Ramos (cell line): ENCODE measurements around the gene SLC2A11.

Experiments used
- in situ Hi-C: fragments of 300-500 bp; cut with MboI; formaldehyde crosslinking; loops from one replicate; pipeline ENCODE4 v1.14.3; 2022; ENCODE audit warnings: low sequenced_read_pairs; ENCODE audit not compliant: unreplicated experiment

Gene SLC2A11

GRCh38 chr22:23831261-23831660, 26.4 kb upstream of the SLC2A11 start:
- in situ Hi-C loops, result no loop called here

GRCh38 chr22:23831781-23832180, 25.9 kb upstream of the SLC2A11 start:
- in situ Hi-C loops, result no loop called here

- in situ Hi-C loops, result no loop called here
These were observed 25.3 kb upstream of the SLC2A11 start for GRCh38 chr22:23832226-23833016.

DNA sequence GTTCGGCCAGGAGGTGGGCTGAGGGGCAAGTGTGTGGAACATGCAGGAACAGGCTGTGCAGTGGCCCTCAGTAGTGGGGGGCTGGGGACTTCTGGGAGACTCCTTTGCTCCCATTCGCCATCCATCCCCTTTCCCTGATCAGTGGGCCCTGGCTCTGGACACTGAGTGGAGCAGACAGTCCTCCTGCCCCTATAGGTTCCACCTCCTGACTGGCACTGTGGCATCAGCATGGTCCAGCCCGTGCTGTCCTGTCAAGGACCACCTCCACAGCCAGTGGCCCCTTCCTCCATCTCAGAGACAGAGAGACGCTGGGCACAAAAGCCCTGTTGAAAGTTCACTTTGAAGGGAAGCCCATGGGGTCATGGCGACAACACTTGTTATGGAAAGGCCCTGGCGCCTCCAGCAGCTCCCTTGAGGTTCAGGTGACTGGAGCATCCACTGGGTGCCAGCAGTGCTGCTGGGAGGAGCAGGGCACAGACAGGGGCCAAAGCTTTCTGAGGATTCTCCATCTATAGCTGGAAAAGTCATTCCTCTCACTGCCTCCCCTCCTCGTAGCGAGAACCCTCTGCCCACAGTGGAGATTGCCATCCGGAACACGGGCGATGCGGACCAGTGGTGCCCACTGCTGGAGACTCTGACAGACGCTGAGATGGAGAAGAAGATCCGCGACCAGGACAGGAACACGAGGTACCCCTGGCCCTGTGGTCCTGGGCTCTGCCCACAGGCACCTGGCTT, 24.5 kb upstream of the SLC2A11 start:
- in situ Hi-C loops, result no loop called here

DNA sequence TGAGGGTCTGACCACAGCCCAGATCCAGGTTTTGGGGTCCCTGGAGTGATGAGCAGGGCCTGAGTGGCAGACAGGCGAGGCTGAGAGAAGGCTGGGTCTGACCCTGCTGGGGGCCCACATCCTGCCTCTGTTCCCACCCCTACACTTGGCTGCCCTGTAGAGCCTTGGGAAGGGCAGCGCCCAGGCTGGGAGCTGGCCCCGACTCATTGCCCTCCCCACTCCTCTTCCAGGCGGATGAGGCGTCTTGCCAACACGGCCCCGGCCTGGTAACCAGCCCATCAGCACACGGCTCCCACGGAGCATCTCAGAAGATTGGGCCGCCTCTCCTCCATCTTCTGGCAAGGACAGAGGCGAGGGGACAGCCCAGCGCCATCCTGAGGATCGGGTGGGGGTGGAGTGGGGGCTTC, 23.8 kb upstream of the SLC2A11 start:
- in situ Hi-C loops, result no loop called here

DNA sequence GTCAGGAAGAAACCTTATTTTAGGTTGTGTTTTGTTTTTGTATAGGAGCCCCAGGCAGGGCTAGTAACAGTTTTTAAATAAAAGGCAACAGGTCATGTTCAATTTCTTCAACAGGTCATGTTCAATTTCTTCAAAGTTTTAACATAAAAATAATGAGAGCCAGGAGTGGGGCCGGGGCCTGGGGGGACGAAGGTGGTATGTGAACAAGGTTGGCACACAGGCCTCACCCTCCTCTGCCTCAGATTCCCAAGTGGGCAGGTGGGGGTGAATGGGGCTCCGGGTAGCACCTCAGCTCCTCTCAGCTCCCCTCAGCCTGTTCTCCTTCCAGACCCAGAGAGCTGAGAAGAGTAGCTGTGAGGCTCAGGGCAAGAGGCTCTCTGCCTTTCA, 23.3 kb upstream of the SLC2A11 start:
- in situ Hi-C loops, result no loop called here

- in situ Hi-C loops, result no loop called here
These were observed 22.7 kb upstream of the SLC2A11 start for GRCh38 chr22:23834793-23835483.

- in situ Hi-C loops, result no loop called here
These were observed 22.1 kb upstream of the SLC2A11 start for GRCh38 chr22:23835484-23836144.

DNA sequence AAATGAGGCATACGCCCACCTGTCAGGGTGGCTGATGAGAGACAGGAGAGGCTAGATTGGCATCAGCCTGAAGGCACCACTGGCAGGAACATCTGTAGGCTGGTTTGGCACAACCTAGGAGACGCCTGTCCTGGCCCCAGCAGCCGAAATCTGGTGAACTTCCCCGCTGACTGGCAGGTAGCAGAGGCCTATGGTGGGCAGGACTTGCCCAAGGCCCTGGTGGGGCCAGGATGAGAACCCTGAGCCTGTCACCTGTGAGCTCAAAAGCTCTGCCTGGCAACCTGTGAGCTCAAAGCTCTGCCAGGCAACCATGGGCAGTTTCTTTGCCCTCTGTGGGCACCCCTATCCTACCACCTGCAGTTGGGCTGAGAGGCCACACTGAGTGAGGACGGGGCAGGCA, 21.4 kb upstream of the SLC2A11 start:
- in situ Hi-C loops, result no loop called here

DNA sequence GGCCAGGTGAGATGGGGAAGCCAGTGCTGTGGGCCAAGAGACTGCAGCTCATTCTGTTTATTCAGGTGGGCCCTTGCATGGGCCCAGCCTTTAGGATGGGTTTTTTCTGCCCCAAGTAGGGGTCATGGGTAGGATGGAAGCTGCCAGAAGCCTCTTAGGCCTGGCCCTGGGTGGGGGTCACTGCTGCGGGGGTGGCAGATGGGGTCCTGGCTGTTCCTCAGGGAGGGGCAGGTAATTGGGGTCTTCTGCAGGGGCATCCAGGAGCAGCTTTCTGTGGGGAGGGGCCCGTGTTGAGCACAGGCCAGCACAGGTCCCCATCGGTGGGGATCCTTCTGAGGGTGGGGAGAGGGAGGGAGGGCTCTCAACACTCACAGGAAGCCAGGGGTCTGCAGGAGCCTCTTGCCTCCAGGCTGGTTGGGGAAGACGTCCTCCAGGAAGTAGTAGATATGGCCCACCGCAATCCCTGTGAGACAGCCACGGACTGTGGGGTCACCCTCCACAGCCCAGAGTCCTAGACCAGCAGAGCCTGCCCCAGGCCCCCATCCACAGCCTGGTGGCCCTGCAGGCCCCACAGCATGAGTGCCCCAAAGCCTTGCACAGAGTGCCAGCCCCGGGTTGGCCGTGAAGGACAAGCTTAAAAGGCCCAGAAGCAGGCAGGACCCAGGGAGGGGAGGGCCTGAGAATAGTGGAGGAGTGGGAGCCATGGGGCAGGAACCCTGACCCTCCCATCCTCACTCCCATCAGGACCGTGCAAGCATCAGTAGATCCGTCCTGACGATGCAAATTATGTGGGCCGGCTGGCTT, 20.8 kb upstream of the SLC2A11 start:
- in situ Hi-C loops, result no loop called here

DNA sequence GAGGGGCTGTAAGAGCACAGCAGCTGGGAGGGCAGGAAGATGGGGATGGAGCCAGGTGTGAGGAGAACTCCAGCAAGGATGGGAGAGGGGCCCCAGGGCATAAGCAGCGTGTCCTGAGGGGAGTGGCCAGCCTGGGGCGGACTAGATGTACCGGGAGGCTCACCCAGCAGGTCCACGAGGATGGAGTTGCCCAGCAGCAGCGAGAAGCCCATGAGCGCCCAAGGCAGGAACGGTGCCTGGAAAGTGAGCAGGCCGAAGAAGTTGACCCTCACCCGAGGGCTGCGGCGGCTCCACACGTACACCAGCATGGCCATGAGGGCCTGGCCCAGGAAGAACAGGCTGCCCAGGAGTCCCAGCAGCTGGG, 20.2 kb upstream of the SLC2A11 start:
- in situ Hi-C loops, result no loop called here

DNA sequence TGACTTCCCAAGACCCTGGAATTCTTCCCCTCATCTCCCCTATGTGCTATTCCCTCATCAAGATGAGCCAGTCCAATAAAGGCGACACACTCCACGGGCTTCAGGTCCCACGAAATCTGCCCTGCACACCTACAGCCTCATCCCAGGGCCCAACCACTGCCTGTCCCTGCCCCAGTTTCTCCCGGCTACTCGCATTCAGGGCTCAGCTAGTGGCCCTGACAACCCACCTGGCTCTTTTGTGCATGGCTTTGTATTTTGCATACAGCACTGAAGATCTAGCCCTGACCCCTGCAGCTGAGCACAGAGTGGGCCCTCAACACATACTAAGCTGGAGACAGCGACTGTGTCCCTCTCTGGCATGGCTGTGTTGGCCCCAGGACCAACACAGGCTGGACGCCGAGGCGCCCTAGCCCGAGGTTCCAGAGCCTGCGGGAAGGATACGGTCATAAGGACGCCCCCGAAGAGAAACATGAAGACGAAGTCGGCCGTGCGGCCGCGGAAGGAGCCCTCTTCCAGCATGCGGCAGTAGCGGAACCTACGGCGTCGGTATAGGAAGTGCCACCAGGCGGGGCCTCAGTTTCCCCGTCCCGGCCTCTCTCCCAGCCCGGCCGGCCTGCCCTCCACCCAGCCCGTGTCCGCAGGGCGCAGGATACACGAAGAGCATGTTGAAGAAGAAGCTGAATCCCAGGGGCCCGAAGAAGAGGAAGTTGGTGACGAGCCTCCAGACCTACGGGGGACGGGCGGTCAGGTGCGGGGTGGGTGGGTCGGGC, 19.6 kb upstream of the SLC2A11 start:
- in situ Hi-C loops, result no loop called here

GRCh38 chr22:23838681-23839468, 18.8 kb upstream of the SLC2A11 start, which contains the start of gene DERL3:
DERL3 (minus strand) TSS chr22:23839006; CDS start chr22:23838987, 19 bp downstream.
- in situ Hi-C loops, result no loop called here

DNA sequence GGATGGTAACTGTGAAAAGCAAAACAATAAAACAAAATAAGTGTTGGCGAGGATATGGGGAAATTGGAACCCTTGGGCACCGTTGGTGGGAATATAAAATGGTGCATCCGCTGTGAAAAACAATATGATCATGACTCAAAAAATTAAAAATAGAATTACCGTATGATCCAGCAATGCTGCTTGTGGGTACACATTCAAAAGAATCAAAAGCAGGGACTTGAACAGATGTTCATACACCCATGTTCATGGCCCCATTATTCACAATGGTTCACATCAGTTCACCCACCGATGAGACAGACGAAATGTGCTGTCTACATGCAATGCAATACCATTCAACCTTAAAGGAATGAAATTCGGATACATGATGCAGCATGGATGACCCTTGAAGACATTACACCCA, 17.6 kb upstream of the SLC2A11 start:
- in situ Hi-C loops, result no loop called here

DNA sequence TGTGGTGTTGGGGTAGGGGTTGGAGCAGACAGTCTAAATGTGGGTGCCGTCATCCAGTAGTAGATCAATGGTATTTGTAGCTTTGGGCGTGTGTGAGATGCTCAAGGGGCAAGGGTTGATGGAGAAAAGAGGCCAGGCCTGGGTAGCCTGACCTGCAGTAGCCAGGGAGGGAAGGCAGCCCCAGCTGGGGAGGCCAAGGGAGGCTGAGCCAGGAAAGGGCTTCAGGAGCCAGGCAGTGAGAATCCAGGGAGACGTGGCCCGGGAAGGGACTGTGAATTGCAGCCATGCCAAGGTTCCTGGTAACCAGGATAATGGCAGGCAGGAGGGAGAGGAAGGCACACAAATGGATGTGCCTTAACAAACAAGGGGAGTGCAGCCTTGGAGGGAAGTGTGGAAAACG, 16.4 kb upstream of the SLC2A11 start:
- in situ Hi-C loops, result no loop called here

DNA sequence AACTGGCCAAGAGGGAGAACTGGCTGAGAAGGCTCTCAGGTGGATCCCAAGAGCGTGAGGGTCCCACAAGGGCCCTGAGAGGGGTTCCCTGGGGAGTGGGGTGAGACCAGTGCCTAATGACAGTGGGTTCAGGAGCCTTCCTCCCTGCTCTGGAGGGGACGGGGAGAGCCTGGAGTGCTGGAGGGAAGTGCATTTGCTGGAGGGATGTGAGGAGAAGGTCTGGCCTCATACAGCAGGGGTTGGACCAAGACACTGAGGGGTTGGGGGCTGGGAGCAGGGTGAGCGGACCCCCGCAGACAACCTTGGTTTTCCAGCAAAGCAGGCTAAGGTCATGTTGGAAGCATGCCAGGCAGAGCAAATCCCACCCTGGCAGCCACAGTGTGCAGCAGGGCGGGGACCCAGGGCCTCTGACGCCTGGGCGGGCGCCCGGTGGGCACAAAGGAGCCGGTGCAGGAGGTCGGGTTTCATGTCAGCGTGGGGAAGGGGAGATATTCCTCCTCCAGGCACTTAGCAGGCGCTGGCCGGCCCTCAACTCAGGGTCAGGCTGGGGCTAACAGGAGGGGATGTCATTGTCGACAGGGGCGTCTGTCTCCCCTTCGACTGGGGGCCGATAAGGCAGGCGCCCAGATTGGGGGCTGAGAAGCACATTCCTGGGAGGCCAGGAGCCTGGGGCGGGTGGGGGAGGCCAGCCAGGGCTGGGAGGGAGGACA, 15.8 kb upstream of the SLC2A11 start:
- in situ Hi-C loops, result no loop called here

- in situ Hi-C loops, result no loop called here
These were observed 15.1 kb upstream of the SLC2A11 start for GRCh38 chr22:23842599-23842998.

DNA sequence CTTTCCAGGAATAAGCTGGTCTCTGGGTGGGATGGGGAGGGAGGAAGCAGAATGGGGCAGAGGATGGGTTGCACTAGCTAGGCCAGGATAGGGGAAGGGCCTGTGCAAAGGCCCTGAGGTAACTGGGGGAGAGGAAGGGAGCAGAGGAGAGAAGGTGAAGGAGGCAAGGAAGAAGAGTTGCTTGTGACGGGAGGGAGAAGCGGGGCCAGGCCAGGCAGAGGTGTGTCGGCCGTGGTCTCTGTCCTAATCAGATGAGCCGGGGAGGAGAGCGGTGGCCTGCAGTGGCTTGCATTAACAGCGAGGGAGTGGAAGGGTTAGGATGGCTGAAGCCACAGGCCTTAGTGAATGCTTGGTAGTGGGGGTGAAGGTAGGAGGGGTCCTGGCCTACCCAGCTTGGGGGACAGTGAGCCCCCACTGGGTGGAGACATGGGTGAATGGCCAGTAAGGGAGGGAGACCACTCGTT, 12.9 kb upstream of the SLC2A11 start:
- in situ Hi-C loops, result loop anchor here (5.0 kb wide), 1 partner anchor 72 kb away; the partner anchor contains the start of gene MMP11
